Measurements from ENCODE around the gene PPP1R11.
"Not testable (repeated sequence)": the region's sequence is repeated elsewhere in the genome, so short reads cannot be mapped to it uniquely, and the experiment has no call there.

The PPP1R11 gene

GRCh38 chr6:30100154-30100553 is 33.2 kb downstream of the PPP1R11 start:
- DNase-seq = no peak

- peak; percentile 5 for DNase-seq
Measured at GRCh38 chr6:30100585-30101443, 33.8 kb downstream of the PPP1R11 start.

GRCh38 chr6:30101444-30102413 is 34.7 kb downstream of the PPP1R11 start:
- DNase-seq = peak; percentile 72

GRCh38 chr6:30102414-30102969 is 35.5 kb downstream of the PPP1R11 start:
- DNase-seq = no peak

- peak; percentile 86 for DNase-seq
Measured at GRCh38 chr6:30102970-30103871, 36.2 kb downstream of the PPP1R11 start.

GRCh38 chr6:30103872-30104179 is 36.8 kb downstream of the PPP1R11 start:
- no peak for DNase-seq

- no peak for DNase-seq
Measured at GRCh38 chr6:30104661-30105060, 37.7 kb downstream of the PPP1R11 start.

- no peak for DNase-seq
Measured at GRCh38 chr6:30111266-30111856, 44.4 kb downstream of the PPP1R11 start.

- DNase-seq = no peak
Measured at GRCh38 chr6:30112402-30112994, 45.5 kb downstream of the PPP1R11 start.

- DNase-seq = no peak
Measured at GRCh38 chr6:30113003-30113759, 46.2 kb downstream of the PPP1R11 start, which contains the start of gene TRIM31. TSS of gene TRIM31 (minus strand) at chr6:30113090. CDS start at chr6:30112805, 285 bp downstream.

GRCh38 chr6:30113841-30114240 is 46.8 kb downstream of the PPP1R11 start:
- no peak for DNase-seq

- DNase-seq = no peak
Measured at GRCh38 chr6:30116724-30117123, 49.7 kb downstream of the PPP1R11 start.

- not testable (repeated sequence) for DNase-seq
Measured at GRCh38 chr6:30118691-30119090, 51.7 kb downstream of the PPP1R11 start.
